ENCODE data around the gene ATP6V0A4.

- no peak for TF ChIP-seq CTCF (conservative IDR thresholded peaks at IDR 0.05)
- TF ChIP-seq EZH2 (IDR thresholded peaks at IDR 0.05; ENCODE audit: low read depth) = no peak
Measured at GRCh38 chr7:138735399-138735798, 62.6 kb downstream of the ATP6V0A4 start.
